Activated CD8-positive, alpha-beta memory T cell treated with anti-CD3 and anti-CD28 coated beads, Interleukin-2, amount 50 U/mL, for 48 hours (primary cell): ENCODE measurements around the gene TPH2.

ENCODE experiments used
- DNase-seq: peaks from one replicate; pipeline ENCODE4 v3.0.0-alpha.2; 2020

Gene TPH2

DNA sequence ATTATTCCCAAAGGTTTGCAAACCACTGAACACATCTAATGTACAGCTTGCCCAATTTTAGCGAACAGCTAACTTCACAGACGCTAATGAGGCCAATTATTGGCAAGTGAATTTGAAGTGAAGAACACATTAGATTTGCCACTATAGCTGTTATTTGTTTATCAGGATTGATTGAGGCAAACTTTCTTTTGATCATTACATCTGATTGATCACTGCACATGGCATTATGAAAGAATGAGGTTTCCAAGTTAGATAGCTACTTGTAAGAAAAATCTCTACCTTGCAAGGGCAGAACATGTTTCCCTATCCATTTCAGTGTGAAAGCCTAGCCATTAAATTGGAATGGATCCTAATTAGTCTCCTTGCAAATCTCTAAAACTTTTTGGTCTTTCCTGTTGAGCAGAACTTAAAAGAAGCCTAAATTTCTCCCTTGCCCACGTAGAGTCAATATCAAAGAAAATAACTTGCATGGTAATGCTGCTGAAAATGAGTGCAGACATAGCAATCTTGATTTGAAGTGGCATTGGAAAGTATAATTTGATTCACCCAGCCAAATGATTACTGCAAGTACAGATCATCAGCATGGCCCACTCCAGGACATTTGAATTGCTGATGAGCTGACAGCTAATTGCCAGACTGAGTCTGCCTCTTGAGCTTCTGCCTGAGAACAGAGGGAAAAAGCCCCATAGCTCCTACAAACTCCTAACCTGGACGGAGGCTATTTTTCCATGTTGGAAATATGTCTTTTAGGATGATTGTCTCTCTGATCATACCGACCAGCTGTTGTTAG is 98.6 kb downstream of the TPH2 start:
- DNase-seq, result no peak

- DNase-seq, result no peak
Observed at GRCh38 chr12:72041811-72042210, 103.2 kb downstream of the TPH2 start.

GRCh38 chr12:72053604-72054003 is 115.0 kb downstream of the TPH2 start:
- no peak for DNase-seq

DNA sequence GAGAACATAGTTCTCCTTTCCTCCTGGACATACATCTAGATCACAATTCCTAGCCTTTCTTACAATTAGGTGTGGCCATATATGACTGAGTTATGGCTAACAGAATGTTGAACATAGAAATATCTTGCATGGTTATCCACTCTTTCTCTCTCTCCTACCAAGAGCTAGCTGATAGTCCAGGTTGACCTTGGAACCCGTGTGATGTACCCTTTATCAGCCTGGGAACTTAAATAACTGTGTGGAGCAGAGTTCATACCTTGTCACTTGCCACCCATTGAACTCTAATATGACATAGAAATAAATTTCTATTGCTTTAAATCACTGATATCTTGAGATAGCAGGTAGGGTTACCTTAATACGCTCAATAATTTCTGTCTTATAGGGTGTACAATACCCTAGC is 115.9 kb downstream of the TPH2 start:
- no peak for DNase-seq

GRCh38 chr12:72057330-72057914 is 118.8 kb downstream of the TPH2 start:
- no peak for DNase-seq

DNA sequence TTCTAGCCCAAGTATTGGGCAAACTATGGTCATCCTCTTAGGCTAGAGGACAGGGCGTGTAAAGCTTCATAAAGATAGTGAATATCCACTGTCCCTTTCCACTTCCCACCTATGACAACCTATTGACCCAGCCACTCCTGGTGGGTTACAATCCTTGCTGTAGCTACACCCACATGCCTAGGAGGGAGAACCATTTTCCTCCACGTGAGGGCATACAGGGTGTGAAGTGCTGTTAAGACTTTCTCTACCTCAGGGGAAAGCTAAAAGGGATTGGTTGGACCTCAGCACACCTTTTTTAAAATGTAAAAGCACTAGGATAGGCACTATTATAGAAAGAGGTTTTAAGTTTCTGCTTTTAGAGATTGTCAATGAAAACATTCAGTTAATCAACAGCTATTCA is 124.4 kb downstream of the TPH2 start:
- DNase-seq, result no peak

DNA sequence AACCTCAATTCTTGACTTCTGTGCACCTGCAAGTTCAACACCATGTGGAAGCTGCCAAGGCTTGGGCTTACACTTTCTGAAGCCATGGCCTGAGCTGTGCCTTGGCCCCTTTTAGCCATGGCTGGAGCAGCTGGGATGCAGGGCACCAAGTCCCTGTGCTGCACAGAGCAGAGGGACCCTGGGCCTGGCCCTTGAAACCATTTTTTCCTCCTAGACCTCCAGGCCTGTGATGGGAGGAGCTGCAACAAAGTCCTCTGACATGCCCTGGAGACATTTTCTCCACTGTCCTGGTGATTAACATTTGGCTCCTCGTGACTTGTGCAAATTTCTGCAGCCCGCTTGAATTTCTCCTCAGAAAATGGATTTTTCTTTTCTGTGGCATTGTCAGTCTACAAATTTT is 132.4 kb downstream of the TPH2 start:
- DNase-seq, result no peak

DNA sequence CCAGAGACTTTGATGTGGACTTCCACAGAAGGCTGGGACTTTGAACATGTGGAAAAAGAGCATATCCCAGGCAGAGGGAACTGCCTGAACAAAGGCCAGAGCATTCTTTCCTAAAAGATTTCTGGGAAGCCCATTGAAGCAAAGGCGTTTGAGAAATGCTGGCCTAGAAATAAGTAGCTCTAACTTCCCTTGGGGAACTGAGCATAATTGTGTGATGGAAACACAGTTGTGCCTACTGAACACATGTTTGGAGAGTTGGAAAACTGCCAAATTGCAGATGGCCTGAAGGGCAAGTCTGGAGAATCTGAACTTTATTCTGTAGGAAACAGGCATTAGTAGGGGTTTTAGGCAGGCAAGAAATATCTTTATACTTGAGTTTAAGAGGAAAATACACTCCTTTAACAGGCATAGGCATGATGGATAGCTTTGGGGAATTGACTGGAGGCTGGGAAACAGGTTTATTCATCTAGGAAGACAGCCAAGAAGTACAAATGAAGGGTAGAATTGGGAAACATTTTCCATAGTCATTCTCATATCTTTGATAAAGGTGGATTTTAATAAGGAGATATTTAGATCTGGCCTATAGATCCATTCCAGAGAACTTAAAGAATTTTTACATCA is 134.1 kb downstream of the TPH2 start:
- no peak for DNase-seq

DNA sequence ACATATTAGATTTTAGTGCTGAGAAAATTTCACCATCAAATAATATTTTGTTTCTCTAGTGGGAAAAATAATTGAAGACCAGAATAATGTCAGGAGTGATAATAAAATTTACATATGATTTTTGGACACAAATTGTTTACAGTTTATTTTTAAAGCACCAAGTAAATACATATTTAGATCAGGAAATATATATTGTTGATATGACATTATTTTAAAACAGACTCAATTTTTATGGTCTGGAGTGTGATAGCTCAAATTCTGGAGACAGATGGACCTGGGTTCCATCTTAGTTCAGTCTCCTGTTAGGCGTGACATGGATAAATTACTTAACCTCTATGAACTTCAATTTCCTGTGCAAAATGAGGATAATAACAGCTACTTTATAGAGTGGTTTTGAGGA is 135.4 kb downstream of the TPH2 start:
- DNase-seq, result no peak

DNA sequence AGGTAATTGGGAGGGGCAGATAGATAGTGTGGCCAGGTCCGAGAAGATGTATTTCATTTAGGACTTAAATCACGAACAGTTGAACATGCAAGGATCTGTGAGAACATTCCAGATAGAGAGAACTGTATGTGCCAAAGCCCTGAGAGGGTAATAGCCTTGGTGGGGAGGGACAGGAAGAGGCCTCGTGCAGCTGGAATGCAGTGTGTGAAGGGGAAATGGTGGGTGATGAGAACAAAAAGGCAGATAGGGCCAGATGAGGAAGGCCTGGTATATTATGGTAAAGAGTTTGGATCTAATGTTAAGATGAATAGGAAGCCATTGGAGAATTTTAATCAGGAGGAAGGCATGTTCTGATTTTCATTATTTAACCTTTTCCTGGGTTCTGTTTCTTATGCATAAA is 136.3 kb downstream of the TPH2 start:
- no peak for DNase-seq

DNA sequence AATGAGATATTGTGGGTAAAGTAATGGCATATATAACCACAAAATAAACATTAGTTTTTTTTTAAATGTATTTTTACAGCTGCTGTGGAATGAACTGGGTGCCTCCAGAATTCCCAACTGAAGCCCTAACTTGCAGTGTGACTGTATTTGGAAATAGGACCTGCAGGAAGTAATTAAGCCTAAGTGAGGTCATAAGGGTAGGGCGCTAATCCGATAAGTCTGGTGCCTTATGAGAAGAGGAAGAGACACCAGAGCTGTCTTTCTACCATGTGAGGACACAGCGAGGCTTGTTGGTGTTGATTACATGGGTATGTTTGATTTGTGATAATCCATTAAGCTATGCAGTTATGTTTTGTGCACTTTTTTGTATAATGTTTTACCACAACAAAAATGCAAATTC is 136.8 kb downstream of the TPH2 start:
- no peak for DNase-seq

DNA sequence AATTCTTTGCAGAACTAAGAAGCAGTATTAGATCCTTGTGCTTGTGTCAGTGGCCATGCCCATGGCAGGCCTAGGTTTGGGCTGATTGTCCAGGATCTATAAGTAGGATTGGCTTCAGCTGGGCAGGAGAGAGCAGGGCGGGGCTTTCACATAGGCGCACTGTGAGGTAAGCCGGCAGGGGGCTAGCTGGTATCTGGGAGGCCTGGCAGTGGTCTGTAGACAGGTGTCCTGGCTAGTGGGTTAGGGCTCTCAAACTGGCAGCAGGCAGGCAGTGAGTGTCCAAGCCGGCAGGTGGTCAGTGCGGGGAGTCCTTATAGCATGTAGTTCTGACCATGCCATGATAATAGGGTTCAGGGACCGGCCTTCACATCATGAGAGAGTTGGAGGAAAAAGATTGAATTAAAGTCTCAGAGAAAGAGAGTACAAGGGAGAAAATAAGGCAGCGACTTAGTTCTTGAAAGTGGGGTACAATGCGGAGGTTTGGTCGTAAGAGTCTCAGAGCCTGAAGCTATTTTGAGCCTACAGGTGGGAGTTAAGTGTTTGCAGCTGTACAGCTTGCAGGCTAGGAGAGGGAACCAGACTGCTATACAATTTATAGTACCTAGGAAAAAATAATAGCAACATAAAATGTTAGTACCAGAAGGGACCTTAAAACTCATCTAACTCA is 137.4 kb downstream of the TPH2 start:
- no peak for DNase-seq

GRCh38 chr12:72076558-72076915 is 137.9 kb downstream of the TPH2 start:
- DNase-seq, result no peak

DNA sequence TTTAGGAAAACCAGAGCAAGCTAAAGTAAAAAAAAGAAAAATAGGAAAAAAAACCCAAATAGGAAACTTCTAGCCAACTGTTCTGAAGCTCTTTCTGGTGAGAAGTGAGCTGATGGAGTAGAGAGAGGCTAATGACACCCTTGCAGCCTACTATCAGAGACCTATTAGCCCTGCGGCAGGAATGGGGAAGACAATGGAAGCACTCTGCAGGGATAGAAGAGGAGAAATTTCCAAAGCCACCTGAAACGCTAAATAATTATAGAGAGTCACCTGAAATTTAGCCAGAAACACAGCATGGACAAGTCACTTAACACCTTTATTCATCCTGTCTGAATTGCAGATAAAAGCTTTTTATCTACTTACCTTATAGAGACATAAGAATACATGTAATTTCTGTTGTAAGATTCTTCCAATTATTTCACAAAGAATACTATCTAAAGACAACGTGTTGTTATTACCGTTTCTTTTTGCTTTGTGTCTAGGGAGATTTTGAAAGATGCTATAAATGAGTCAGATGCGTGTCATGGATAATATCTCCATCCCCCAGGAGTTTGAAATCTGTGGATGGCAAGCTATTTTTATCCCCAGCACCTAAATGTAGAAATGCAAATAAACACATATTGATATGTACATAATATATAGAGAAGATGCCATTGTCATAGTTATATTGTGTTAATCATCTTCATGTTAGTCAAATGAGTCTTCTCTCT is 138.6 kb downstream of the TPH2 start:
- DNase-seq, result no peak

DNA sequence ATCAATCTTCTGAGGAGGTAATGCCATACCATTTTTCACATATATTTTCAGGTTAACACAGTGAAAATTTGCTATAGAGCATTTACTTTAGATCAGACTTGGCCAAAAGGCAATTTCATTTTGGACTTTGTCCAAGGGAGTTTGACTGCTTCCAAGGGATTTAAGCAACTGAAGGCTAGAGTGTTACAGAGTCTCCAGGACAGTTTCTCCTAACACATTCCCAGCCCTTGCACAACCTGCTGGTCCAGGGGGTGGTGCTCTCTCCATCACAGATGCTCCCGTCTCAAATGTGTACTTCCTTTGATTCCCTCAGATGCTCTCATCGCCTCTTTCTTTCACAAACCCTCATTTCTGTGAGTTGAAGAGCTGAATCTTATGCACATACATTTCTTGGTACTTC is 143.1 kb downstream of the TPH2 start:
- no peak for DNase-seq
